K562 (cell line): ENCODE measurements around the gene SNX25. TPM values are rescaled to one million over a fixed set of nuclear protein-coding genes. Genes with fewer than 3 reads are reported as not detected.

Experiments used
- CBFA2T2 ChIP-seq: fragments of 450-650 bp; conservative IDR thresholded peaks from 2 replicates; pipeline ENCODE4 v1.6.1; 2017; ENCODE audit warnings: mild to moderate bottlenecking
- FOXA1 ChIP-seq: fragments of 450-650 bp; IDR thresholded peaks from 2 replicates; pipeline ENCODE4 v1.6.1; 2016; ENCODE audit warnings: mild to moderate bottlenecking, borderline replicate concordance
- HLTF ChIP-seq: fragments of 450-650 bp; IDR thresholded peaks from 2 replicates; pipeline ENCODE4 v1.6.1; 2016
- LEF1 ChIP-seq: fragments of 450-650 bp; IDR thresholded peaks from 2 replicates; pipeline ENCODE4 v1.6.1; 2016; ENCODE audit warnings: mild to moderate bottlenecking
- NBN ChIP-seq: fragments of 450-650 bp; IDR thresholded peaks from 2 replicates; pipeline ENCODE4 v1.6.1; 2016; ENCODE audit warnings: low read depth, mild to moderate bottlenecking
- NONO ChIP-seq, 2 experiments: fragments of 200-400 bp in 1 of 2; fragments of 450-650 bp in 1 of 2; formaldehyde crosslinking in 1 of 2; IDR thresholded peaks; 2 replicates each; pipeline ENCODE4 v1.6.1; 2017; ENCODE audit warnings: low read depth in 2 of 2, mild to moderate bottlenecking in 2 of 2, moderate library complexity in 2 of 2, low read length in 1 of 2
- PHF8 ChIP-seq: fragments of 200-600 bp; sonication (generic); IDR thresholded peaks from 2 replicates; pipeline ENCODE4 v1.6.1; 2012; ENCODE audit warnings: mixed run types, mild to moderate bottlenecking, inconsistent platforms, low read length, moderate library complexity, borderline replicate concordance
- PTRF ChIP-seq: fragments of 450-650 bp; IDR thresholded peaks from 2 replicates; pipeline ENCODE4 v1.6.1; 2016; ENCODE audit warnings: mild to moderate bottlenecking, missing genetic modification characterization, missing compliant biosample characterization
- SETDB1 ChIP-seq: IDR thresholded peaks from one replicate; pipeline ENCODE4 v1.6.1; 2012; ENCODE audit warnings: low read length, control low read depth, inconsistent platforms
- SP1 ChIP-seq: sonication (generic); formaldehyde crosslinking; IDR thresholded peaks from 2 replicates; pipeline ENCODE4 v1.8.1; 2022; ENCODE audit warnings: mild to moderate bottlenecking, missing genetic modification reagents
- TRIM24 ChIP-seq, 2 experiments: fragments of 450-650 bp; IDR thresholded peaks; 2 replicates each; pipeline ENCODE4 v1.6.1; 2016
- ZNF124 ChIP-seq: sonication (generic); formaldehyde crosslinking; IDR thresholded peaks from 2 replicates; pipeline ENCODE4 v1.8.1; 2022; ENCODE audit warnings: missing genetic modification reagents
- ZNF232 ChIP-seq: sonication (generic); formaldehyde crosslinking; IDR thresholded peaks from 2 replicates; pipeline ENCODE4 v1.8.0; 2022; ENCODE audit warnings: mild to moderate bottlenecking, missing genetic modification reagents
- ZNF780A ChIP-seq: fragments of 250-450 bp; sonication (Bioruptor Pico); IDR thresholded peaks from 2 replicates; pipeline ENCODE4 v1.5.0; 2021; ENCODE audit warnings: mild to moderate bottlenecking
- ZNF79 ChIP-seq: fragments of 250-450 bp; sonication (Bioruptor Pico); IDR thresholded peaks from 2 replicates; pipeline ENCODE4 v1.4.0; 2020; ENCODE audit warnings: low read depth, mild to moderate bottlenecking, moderate library complexity
- polyA plus RNA-seq, 8 experiments: library from polyadenylated mRNA; depleted of rRNA in 4 of 8; stranded (reverse) in 5 of 8; unstranded in 3 of 8; fragments of >200 nt; fragmentation: Nextera tagmentation in 2 of 8; fragmentation: Illumina TruSeq in 1 of 8; extraction: Ambion mirVana in 2 of 8; extraction: Trizol in 1 of 8; gene quantifications; 2 replicates each; pipeline versions ENCODE4 v1.2.1 to v1.2.3, GENCODE V29; 2011 to 2014; ENCODE audit warnings: inconsistent platforms in 1 of 8, missing spikeins in 1 of 8
- total RNA-seq, 7 experiments: library from RNA; depleted of rRNA in 6 of 7; stranded (reverse); fragments of >200 nt in 6 of 7; fragmentation: Illumina TruSeq in 2 of 7; extraction: Trizol in 2 of 7; gene quantifications; 2 replicates each; pipeline versions ENCODE4 v1.2.1 to v1.2.3, GENCODE V29; 2011 to 2021; ENCODE audit warnings: low replicate concordance in 1 of 7
- TF ChIP-seq, protein P1 (sequence below): fragments of 250-450 bp; sonication (Bioruptor Pico); IDR thresholded peaks from 2 replicates; pipeline ENCODE4 v1.4.0; 2020; ENCODE audit warnings: mild to moderate bottlenecking, moderate library complexity
- TF ChIP-seq, protein P2 (sequence below), 2 experiments: fragments of 450-650 bp in 1 of 2; sonication (generic) in 1 of 2; formaldehyde crosslinking; conservative IDR thresholded peaks; 2 replicates each; pipeline versions ENCODE4 v1.4.0 to v1.8.1; 2020 to 2022; ENCODE audit warnings: mild to moderate bottlenecking in 1 of 2, missing genetic modification reagents in 1 of 2
- TF ChIP-seq, protein P3 (sequence below): fragments of 250-450 bp; sonication (Bioruptor Pico); IDR thresholded peaks from 2 replicates; pipeline ENCODE4 v1.4.0; 2020
- TF ChIP-seq, protein P4 (sequence below): fragments of 250-450 bp; sonication (Bioruptor Pico); IDR thresholded peaks from 2 replicates; pipeline ENCODE4 v1.4.0; 2020; ENCODE audit warnings: mild to moderate bottlenecking

Gene SNX25
- total and polyA plus RNA-seq, 9 of the 15 experiments (the other 6 are each of a cell fraction or from before 2014, with no cell fraction given): 2.5 to 23.4 (median 13.3) TPM

DNA sequence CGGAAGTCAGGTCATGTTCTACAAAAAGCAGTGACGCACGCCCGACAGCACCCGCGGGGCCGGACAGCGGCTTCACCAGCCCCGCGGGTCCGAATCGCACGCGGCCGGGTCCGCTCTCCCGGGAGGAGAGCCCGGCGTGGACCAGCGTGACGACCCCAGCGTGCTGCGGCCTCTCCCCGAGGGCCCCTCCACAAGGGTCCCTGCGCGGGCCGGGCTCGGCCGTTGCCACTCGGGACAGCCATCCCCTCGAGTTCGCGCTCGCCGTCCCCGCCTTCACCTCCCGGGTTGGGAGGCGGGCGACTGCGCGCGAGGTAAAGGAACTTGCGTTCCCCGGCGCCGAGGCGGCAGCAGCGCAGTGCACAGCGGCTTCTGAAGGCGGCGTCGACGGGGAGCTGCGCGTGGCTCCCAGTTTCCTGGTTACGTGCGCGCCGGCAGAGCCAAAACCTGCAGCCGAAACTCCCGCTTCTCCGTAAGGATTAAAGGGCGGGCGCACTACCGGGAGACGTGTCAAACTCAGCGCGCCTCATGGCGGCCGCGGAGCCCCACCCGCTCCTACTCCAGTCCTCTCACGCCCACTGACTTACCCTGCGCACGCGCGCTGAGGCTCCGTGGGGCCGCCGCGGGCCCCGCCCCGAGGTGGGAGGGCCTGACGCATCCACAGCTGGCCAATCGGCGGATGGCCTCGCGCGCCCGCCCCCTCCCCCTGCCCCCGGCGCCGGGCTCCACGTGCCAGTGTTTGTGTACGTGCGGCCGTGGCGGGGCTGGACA, 186.7 kb downstream of the SNX25 start (continued):
- TF ChIP-seq NONO (IDR thresholded peaks at IDR 0.05; ENCODE audit: low read depth in 2 of 2, low read length in 1 of 2) (peak in 1 of 2 experiments; percentile 90; a peak in 2 of 4 replicates), ZNF79 (CRISPR knock-in tag) (no peak), SP1 (CRISPR knock-in tag) (peak; percentile 89), ZNF124 (CRISPR knock-in tag) (0 out of 2 replicates have a peak, but pooled peaks have one; percentile 27), HLTF (peak; percentile 71; the same call in 1 of the 2 replicates), SETDB1 (no peak), LEF1 (no peak), PTRF (tag) (no peak), ZNF780A (CRISPR knock-in tag) (no peak), NBN (peak; percentile 81; the same call in 1 of the 2 replicates), PHF8 (peak; percentile 70; the same call in 1 of the 2 replicates), TRIM24 (IDR thresholded peaks at IDR 0.05) (no peak; a peak in 1 of 4 replicates), FOXA1 (no peak), CBFA2T2 (no peak), ZNF232 (peak; percentile 90)
- TF ChIP-seq, protein P1, sequence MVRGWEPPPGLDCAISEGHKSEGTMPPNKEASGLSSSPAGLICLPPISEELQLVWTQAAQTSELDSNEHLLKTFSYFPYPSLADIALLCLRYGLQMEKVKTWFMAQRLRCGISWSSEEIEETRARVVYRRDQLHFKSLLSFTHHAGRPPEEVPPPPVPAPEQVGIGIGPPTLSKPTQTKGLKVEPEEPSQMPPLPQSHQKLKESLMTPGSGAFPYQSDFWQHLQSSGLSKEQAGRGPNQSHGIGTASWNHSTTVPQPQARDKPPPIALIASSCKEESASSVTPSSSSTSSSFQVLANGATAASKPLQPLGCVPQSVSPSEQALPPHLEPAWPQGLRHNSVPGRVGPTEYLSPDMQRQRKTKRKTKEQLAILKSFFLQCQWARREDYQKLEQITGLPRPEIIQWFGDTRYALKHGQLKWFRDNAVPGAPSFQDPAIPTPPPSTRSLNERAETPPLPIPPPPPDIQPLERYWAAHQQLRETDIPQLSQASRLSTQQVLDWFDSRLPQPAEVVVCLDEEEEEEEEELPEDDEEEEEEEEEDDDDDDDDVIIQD (CRISPR knock-in tag): no peak
- TF ChIP-seq, protein P2, sequence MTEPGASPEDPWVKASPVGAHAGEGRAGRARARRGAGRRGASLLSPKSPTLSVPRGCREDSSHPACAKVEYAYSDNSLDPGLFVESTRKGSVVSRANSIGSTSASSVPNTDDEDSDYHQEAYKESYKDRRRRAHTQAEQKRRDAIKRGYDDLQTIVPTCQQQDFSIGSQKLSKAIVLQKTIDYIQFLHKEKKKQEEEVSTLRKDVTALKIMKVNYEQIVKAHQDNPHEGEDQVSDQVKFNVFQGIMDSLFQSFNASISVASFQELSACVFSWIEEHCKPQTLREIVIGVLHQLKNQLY (CRISPR knock-in tag; conservative IDR thresholded peaks at IDR 0.05): peak in 1 of 2 experiments; percentile 24; a peak in 1 of 4 replicates
- TF ChIP-seq, protein P3, sequence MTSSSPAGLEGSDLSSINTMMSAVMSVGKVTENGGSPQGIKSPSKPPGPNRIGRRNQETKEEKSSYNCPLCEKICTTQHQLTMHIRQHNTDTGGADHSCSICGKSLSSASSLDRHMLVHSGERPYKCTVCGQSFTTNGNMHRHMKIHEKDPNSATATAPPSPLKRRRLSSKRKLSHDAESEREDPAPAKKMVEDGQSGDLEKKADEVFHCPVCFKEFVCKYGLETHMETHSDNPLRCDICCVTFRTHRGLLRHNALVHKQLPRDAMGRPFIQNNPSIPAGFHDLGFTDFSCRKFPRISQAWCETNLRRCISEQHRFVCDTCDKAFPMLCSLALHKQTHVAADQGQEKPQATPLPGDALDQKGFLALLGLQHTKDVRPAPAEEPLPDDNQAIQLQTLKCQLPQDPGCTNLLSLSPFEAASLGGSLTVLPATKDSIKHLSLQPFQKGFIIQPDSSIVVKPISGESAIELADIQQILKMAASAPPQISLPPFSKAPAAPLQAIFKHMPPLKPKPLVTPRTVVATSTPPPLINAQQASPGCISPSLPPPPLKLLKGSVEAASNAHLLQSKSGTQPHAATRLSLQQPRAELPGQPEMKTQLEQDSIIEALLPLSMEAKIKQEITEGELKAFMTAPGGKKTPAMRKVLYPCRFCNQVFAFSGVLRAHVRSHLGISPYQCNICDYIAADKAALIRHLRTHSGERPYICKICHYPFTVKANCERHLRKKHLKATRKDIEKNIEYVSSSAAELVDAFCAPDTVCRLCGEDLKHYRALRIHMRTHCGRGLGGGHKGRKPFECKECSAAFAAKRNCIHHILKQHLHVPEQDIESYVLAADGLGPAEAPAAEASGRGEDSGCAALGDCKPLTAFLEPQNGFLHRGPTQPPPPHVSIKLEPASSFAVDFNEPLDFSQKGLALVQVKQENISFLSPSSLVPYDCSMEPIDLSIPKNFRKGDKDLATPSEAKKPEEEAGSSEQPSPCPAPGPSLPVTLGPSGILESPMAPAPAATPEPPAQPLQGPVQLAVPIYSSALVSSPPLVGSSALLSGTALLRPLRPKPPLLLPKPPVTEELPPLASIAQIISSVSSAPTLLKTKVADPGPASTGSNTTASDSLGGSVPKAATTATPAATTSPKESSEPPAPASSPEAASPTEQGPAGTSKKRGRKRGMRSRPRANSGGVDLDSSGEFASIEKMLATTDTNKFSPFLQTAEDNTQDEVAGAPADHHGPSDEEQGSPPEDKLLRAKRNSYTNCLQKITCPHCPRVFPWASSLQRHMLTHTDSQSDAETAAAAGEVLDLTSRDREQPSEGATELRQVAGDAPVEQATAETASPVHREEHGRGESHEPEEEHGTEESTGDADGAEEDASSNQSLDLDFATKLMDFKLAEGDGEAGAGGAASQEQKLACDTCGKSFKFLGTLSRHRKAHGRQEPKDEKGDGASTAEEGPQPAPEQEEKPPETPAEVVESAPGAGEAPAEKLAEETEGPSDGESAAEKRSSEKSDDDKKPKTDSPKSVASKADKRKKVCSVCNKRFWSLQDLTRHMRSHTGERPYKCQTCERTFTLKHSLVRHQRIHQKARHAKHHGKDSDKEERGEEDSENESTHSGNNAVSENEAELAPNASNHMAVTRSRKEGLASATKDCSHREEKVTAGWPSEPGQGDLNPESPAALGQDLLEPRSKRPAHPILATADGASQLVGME (CRISPR knock-in tag): peak; percentile 65; the same call in 1 of the 2 replicates
- TF ChIP-seq, protein P4, sequence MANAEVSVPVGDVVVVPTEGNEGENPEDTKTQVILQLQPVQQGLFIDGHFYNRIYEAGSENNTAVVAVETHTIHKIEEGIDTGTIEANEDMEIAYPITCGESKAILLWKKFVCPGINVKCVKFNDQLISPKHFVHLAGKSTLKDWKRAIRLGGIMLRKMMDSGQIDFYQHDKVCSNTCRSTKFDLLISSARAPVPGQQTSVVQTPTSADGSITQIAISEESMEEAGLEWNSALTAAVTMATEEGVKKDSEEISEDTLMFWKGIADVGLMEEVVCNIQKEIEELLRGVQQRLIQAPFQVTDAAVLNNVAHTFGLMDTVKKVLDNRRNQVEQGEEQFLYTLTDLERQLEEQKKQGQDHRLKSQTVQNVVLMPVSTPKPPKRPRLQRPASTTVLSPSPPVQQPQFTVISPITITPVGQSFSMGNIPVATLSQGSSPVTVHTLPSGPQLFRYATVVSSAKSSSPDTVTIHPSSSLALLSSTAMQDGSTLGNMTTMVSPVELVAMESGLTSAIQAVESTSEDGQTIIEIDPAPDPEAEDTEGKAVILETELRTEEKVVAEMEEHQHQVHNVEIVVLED: peak; percentile 58
